GM12878 (cell line): ENCODE measurements around the gene ART5. TPM values are rescaled to one million over a fixed set of nuclear protein-coding genes. Genes with fewer than 3 reads are reported as not detected.

Experiments used
- CUX1 ChIP-seq: IDR thresholded peaks from 2 replicates; pipeline ENCODE4 v1.6.1; 2012; ENCODE audit warnings: improper control_type of control experiment, low read depth, low read length; ENCODE audit not compliant: insufficient replicate concordance
- E4F1 ChIP-seq: fragments of 450-650 bp; IDR thresholded peaks from 2 replicates; pipeline ENCODE4 v1.6.1; 2018; ENCODE audit warnings: borderline replicate concordance, mild to moderate bottlenecking; ENCODE audit not compliant: partially characterized antibody
- EZH2 ChIP-seq: IDR thresholded peaks from 2 replicates; pipeline ENCODE4 v1.6.1; 2012; ENCODE audit warnings: low read depth, mild to moderate bottlenecking, control low read depth, inconsistent platforms, low read length, borderline replicate concordance; ENCODE audit not compliant: control insufficient read depth
- FOXK2 ChIP-seq: fragments of 450-650 bp; IDR thresholded peaks from 2 replicates; pipeline ENCODE4 v1.6.1; 2017; ENCODE audit warnings: mild to moderate bottlenecking, moderate library complexity
- HCFC1 ChIP-seq: fragments of 150-350 bp; IDR thresholded peaks from 2 replicates; pipeline ENCODE4 v1.6.1; 2014; ENCODE audit warnings: low read length
- NR2C1 ChIP-seq: fragments of 450-650 bp; IDR thresholded peaks from 2 replicates; pipeline ENCODE4 v1.6.1; 2017; ENCODE audit warnings: antibody characterized with exemption, mild to moderate bottlenecking, moderate library complexity
- PKNOX1 ChIP-seq: fragments of 450-650 bp; IDR thresholded peaks from 2 replicates; pipeline ENCODE4 v1.6.1; 2016; ENCODE audit warnings: mild to moderate bottlenecking
- RFX5 ChIP-seq: IDR thresholded peaks from 2 replicates; pipeline ENCODE4 v1.6.1; 2011; ENCODE audit warnings: low read depth, low read length, improper control_type of control experiment
- polyA plus RNA-seq, 11 experiments: library from polyadenylated mRNA; depleted of rRNA in 4 of 11; unstranded in 6 of 11; stranded (reverse) in 5 of 11; fragments of >200 nt; fragmentation: Nextera tagmentation in 4 of 11; fragmentation: Illumina TruSeq in 1 of 11; extraction: Ambion mirVana in 4 of 11; extraction: Trizol in 1 of 11; gene quantifications; 1 replicate in 1 of 11; 2 replicates in 10 of 11; pipeline versions ENCODE4 v1.2.1 to v1.2.3, GENCODE V29; 2011 to 2016; ENCODE audit warnings: inconsistent platforms in 2 of 11, missing spikeins in 2 of 11, low read depth in 1 of 11
- total RNA-seq, 4 experiments: library from RNA; depleted of rRNA in 3 of 4; stranded (reverse); fragments of >200 nt in 3 of 4; fragmentation: Illumina TruSeq in 1 of 4; extraction: Trizol in 1 of 4; gene quantifications; 2 replicates each; pipeline versions ENCODE4 v1.2.1 to v1.2.3, GENCODE V29; 2013 to 2021

Gene ART5
- total and polyA plus RNA-seq, 10 of the 15 experiments (the other 5 are each of a cell fraction or from before 2014, with no cell fraction given): 0.06 TPM; not detected in 9

- TF ChIP-seq CUX1 (no peak), NR2C1 (no peak), RFX5 (no peak), FOXK2 (no peak), HCFC1 (no peak), PKNOX1 (no peak), EZH2 (no peak), E4F1 (no peak)
These were observed 14.5 kb downstream of the ART5 start (continued) for GRCh38 chr11:3627291-3627690.
